Gastroesophageal sphincter (tissue), 4 donors: Measurements from ENCODE around the gene PTBP3. TPM values are rescaled to one million over a fixed set of nuclear protein-coding genes. Genes with fewer than 3 reads are reported as not detected.
A peak's percentile ranks its signal among the peaks of the same experiment; 100 is the strongest.

Source experiments
- ATAC-seq: fragments of 150-250 bp; one replicate; pipeline ENCODE4 v1.9.1; 2016; ENCODE audit warnings: mild to moderate bottlenecking, moderate library complexity
- H3K27ac ChIP-seq, 4 donors: fragments of 200-600 bp; sonication (generic) in 3 of 4; 1 replicate in 3 of 4; 2 replicates in 1 of 4; pipeline ENCODE4 v1.5.1; 2016 to 2019
- H3K27me3 ChIP-seq: fragments of 200-600 bp; sonication (generic); one replicate; pipeline ENCODE4 v1.5.1; 2019
- H3K36me3 ChIP-seq, 2 donors: fragments of 200-600 bp; sonication (generic); one replicate each; pipeline ENCODE4 v1.5.1; 2019; ENCODE audit warnings: control low read depth in 1 of 2
- H3K4me1 ChIP-seq, 3 donors: fragments of 200-600 bp; sonication (generic); 1 replicate in 2 of 3; 2 replicates in 1 of 3; pipeline ENCODE4 v1.5.1; 2016 to 2019; ENCODE audit warnings: control low read depth in 2 of 3
- H3K4me3 ChIP-seq, 2 donors: fragments of 200-600 bp; sonication (generic); one replicate each; pipeline ENCODE4 v1.5.1; 2019; ENCODE audit warnings: mild to moderate bottlenecking in 1 of 2, moderate library complexity in 1 of 2
- H3K9me3 ChIP-seq, 3 donors: fragments of 200-600 bp; sonication (generic); one replicate each; pipeline ENCODE4 v1.5.1; 2017 to 2019; ENCODE audit warnings: control low read depth in 2 of 3
- CTCF ChIP-seq, 4 experiments: fragments of 200-600 bp in 2 of 4; fragments of 450-650 bp in 2 of 4; sonication (generic) in 1 of 4; IDR thresholded peaks; one replicate each; pipeline ENCODE4 v1.5.1; 2017 to 2019; ENCODE audit warnings: antibody characterized with exemption in 4 of 4, mild to moderate bottlenecking in 2 of 4, moderate library complexity in 2 of 4
- EP300 ChIP-seq: sonication (generic); formaldehyde crosslinking; IDR thresholded peaks from one replicate; pipeline ENCODE4 v1.6.1; 2017; ENCODE audit warnings: antibody characterized with exemption, mild to moderate bottlenecking
- POLR2A ChIP-seq, 2 donors: fragments of 450-650 bp; IDR thresholded peaks; one replicate each; pipeline ENCODE4 v1.6.1; 2017; ENCODE audit warnings: antibody characterized with exemption in 2 of 2, mild to moderate bottlenecking in 2 of 2, moderate library complexity in 1 of 2
- POLR2AphosphoS5 ChIP-seq: sonication (generic); formaldehyde crosslinking; IDR thresholded peaks from one replicate; pipeline ENCODE4 v1.6.1; 2017; ENCODE audit warnings: antibody characterized with exemption
- WGBS, 2 donors: methylation state at CpG; one replicate each; pipeline ENCODE4 v1.1.5; 2018; ENCODE audit warnings: low coverage in 1 of 2; 5-methylcytosine and 5-hydroxymethylcytosine counted together
- total RNA-seq, 4 donors: library from RNA; depleted of rRNA; stranded (reverse); fragments of >200 nt; gene quantifications; one replicate each; pipeline ENCODE4 v1.1.0, GENCODE V29; 2016

The PTBP3 gene
- total RNA-seq, 4 donors from 2014 or later = 13.7 to 28.2 (median 24.6) TPM

- ATAC-seq = peak; percentile 50
- Histone ChIP-seq H3K4me3 (peak within 1 kb of the TSS; percentile 54 to 73), H3K4me1 (peaks cover 0 to 16% (median 0%) of the 10 kb centered on the region in 3 donors), H3K27me3 (peaks cover 10% of the 10 kb centered on the region), H3K36me3 (no peaks in the 10 kb centered on the region), H3K9me3 (no peaks in the 10 kb centered on the region), H3K27ac (peak within 1 kb of the TSS in 2 of 4 donors; percentile 31 to 73)
- 14% methylated on average over 9 of the region's 88 CpGs; no CpG with 5 or more reads in 1 of the 2 donors for WGBS, 2 donors
- TF ChIP-seq POLR2A (IDR thresholded peaks at IDR 0.05) = peak in 1 of 2 donors; percentile 18
- TF ChIP-seq POLR2AphosphoS5 = no peak
- no peak for TF ChIP-seq EP300
- no peak for TF ChIP-seq CTCF (IDR thresholded peaks at IDR 0.05)
Measured at GRCh38 chr9:112174965-112175795, 158.2 kb downstream of the PTBP3 start, which contains the start of gene SUSD1. TSS of gene SUSD1 (minus strand) at chr9:112175297. CDS start at chr9:112175235, 62 bp downstream.

GRCh38 chr9:112174222-112174964 lies 159.0 kb downstream of the PTBP3 start:
- Histone ChIP-seq H3K4me1 (peaks cover 0 to 16% (median 0%) of the 10 kb centered on the region in 3 donors), H3K27ac (peak overlapping the region in 2 of 4 donors; percentile 31 to 73), H3K4me3 (peak overlapping the region; percentile 54 to 73), H3K9me3 (no peaks in the 10 kb centered on the region), H3K27me3 (peaks cover 10% of the 10 kb centered on the region), H3K36me3 (no peaks in the 10 kb centered on the region)
- TF ChIP-seq POLR2A (IDR thresholded peaks at IDR 0.05) = no peak
- no peak for TF ChIP-seq CTCF (IDR thresholded peaks at IDR 0.05)
- TF ChIP-seq POLR2AphosphoS5 = no peak
- TF ChIP-seq EP300 = no peak
- WGBS, 2 donors = 8 to 15% methylated on average over 10 to 12 of the region's 42 CpGs
- ATAC-seq = peak; percentile 75

- no peaks in the 10 kb centered on the region for H3K36me3 ChIP-seq
- TF ChIP-seq CTCF (IDR thresholded peaks at IDR 0.05) = no peak
- H3K27ac ChIP-seq = no peak overlapping the region
- peaks cover 0 to 16% (median 0%) of the 10 kb centered on the region in 3 donors for H3K4me1 ChIP-seq
- no peaks in the 10 kb centered on the region for H3K9me3 ChIP-seq
- WGBS, 2 donors = 94 to 95% methylated on average over 9 to 10 of the region's 18 CpGs
- ATAC-seq = no peak
- no peak overlapping the region for H3K4me3 ChIP-seq
- H3K27me3 ChIP-seq = peaks cover 10% of the 10 kb centered on the region
Measured at GRCh38 chr9:112173489-112174221, 159.8 kb downstream of the PTBP3 start.

- H3K27ac ChIP-seq = no peak overlapping the region
- no peak for TF ChIP-seq POLR2AphosphoS5
- no peak for TF ChIP-seq POLR2A (IDR thresholded peaks at IDR 0.05)
- TF ChIP-seq CTCF (IDR thresholded peaks at IDR 0.05) = no peak
- TF ChIP-seq EP300 = no peak
- H3K36me3 ChIP-seq = no peaks in the 10 kb centered on the region
- H3K27me3 ChIP-seq = peaks cover 10% of the 10 kb centered on the region
- H3K4me3 ChIP-seq = no peak overlapping the region
- WGBS, 2 donors = 94 to 98% methylated on average over 3 to 5 of the region's 5 CpGs
- H3K9me3 ChIP-seq = no peaks in the 10 kb centered on the region
- peaks cover 0 to 16% (median 0%) of the 10 kb centered on the region in 3 donors for H3K4me1 ChIP-seq
- ATAC-seq = no peak
Measured at GRCh38 chr9:112170968-112171367, 162.5 kb downstream of the PTBP3 start.
